COLO668 (cell line): ENCODE measurements around the gene COQ6.
"Not testable (repeated sequence)": the region's sequence is repeated elsewhere in the genome, so short reads cannot be mapped to it uniquely, and the experiment has no call there.

Experiments
- DNase-seq: peaks from one replicate; lab custom pipeline; 2025; ENCODE audit not compliant: unreplicated experiment; lab: John Stamatoyannopoulos, UW

The COQ6 gene

DNA sequence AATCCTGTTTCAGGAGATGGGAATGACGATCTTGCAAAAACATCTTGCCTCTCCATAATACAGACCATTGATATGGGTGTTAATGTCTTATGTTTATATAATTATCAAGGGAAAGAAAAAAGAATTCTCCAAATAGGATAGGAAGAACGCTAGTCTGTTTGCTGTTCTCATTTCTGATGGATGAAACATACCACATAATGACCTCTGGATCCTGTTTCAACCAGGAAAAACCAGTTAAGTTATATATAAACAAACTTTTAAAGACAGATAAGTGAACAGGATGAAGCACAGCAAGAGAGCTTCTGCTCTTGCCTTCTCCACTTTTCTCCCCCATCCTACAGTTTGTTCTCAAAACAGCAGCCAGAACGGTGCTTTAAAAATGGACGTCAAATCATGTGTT lies 27.8 kb downstream of the COQ6 start:
- no peak for DNase-seq

DNA sequence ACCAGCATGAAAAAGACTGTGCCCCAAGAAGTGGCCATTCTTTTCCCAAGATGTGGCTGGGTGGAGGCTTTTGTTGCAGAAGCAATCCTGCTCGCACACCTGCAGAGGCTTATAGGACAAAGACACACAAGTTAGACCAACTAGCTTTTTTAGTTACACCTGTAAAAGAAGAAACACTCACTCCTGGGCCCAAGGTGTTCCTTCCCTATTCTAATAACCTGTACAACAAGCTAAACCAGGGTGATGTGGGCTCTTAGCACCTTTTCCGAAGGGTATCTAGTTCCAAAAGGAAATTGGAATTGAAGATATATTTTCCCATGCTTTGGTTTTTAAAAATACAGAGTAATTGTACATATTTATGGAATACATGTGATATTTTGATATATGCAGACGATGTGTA lies 38.0 kb downstream of the COQ6 start:
- no peak for DNase-seq

DNA sequence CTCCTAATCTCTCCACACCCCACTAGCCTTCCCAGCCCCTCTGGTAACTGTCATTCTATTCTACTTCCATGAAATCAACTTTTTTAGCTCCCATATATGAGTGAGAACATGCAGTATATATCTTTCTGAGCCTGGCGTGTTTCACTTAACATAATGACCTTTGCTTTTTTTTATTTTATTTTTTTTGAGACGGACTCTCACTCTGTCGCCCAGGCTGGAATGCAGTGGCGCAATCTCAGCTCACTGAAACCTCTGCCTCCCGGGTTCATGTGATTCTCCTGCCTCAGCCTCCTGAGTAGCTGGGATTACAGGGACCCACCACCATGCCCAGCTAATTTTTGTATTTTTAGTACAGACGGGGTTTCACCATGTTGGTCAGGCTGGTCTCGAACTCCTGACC lies 38.6 kb downstream of the COQ6 start:
- not testable (repeated sequence) for DNase-seq

DNA sequence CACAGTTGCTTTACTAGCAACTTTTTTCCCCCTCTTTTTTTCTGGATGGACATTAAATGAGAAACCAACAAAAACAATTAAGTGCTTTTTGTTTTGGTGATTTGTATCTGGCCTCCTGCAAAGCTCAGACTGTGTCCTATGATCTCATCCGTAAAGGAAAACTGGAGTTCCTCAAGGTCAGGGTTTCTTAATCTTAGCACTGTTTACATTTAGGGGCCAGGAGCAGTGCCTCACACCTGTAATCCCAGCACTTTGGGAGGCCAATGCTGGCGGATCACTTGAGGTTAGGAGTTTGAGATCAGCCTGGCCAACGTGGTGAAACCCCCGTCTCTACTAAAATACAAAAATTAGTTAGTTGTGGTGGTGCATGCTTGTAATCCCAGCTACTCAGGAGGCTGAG lies 41.0 kb downstream of the COQ6 start:
- DNase-seq: no peak

DNA sequence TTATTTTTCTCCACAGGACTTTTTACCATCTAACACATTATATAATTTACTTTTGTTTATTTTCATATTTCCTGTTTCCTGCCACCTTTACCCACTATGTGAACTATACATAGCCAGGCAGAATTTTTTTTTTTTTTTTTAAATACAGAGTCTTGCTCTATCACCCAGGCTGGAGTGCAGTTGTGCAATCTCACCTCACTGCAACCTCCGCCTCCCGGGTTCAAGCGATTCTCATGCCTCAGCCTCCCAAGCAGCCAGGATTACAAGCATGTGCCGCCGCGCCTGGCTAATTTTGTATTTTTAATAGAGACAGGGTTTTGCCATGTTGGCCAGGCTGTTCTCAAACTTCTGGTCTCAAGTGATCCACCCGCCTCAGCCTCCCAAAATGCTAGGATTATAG lies 44.8 kb downstream of the COQ6 start:
- DNase-seq: not testable (repeated sequence)

DNA sequence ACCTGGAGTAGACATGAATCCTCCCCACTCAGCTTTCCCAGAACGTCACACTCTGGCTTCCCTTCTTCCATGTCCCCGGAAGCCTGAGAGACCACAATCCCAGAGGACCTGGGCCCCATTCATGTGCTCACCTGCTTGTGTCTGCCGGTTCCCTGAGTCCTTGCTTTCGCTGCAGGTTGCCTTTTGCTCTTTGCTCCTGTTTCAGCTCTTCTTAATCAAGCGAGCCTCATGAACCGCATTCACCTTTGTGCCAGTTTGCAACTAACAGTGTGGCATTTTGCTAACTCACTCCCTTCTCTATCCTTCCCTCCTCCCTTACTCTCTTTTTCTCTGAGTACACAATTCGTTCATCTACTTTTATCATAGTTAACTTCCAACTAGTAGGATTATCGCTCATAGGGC lies 45.9 kb downstream of the COQ6 start:
- DNase-seq: no peak

DNA sequence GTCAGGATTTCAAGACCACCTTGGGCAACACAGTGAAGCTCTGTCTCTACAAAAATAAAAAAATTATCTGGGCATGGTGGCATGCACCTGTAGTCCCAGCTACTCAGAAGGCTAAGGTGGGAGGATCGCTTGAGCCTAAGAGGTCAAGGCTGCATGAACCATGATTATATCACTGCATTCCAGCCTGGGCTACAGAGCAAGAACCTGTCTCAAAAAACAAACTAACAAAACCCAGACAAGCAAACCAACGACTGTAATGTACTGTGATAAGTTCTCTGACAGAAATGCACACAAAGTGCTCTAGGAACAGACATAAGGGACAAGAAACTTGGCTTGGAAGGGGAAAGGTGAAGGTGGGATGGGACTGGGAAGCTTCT lies 46.6 kb downstream of the COQ6 start:
- DNase-seq: no peak

DNA sequence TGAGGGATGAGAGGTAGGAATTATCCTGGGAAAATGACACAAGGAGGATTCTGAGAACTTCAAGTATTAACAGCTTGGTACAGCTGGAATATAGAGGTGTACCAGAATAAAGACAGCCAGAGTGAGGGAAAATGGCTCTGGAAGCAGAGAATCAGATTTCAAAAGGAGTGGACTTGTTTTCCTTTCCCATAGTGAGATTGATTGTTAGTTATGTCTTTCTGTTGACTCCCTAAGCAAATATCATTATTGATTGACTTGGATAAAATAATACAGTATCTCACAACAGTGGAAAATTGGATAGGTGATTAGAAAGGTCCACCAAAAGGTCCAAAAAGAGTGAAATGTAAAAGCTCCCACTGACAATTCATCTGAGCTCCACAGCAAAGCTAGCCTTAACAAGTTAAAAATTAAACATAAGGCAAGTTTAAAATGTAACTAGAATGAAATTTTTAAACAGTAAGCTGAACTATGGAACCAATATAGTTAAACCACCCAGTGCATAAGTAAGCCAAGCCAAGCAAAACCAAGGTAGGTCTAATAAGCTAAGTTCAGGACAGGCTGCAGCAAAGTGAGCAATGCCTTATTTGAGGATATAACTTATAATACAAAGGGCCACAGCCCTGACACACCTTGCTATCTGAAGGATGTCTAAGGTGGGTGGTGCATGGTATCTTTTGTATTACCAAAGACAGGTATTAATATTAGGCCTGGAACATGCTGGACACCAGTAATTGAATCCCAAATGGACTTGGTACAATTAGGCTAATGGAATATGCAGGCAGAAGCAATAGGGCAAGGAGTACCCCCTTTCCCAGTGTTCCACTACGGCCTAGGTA lies 47.2 kb downstream of the COQ6 start:
- no peak for DNase-seq

DNA sequence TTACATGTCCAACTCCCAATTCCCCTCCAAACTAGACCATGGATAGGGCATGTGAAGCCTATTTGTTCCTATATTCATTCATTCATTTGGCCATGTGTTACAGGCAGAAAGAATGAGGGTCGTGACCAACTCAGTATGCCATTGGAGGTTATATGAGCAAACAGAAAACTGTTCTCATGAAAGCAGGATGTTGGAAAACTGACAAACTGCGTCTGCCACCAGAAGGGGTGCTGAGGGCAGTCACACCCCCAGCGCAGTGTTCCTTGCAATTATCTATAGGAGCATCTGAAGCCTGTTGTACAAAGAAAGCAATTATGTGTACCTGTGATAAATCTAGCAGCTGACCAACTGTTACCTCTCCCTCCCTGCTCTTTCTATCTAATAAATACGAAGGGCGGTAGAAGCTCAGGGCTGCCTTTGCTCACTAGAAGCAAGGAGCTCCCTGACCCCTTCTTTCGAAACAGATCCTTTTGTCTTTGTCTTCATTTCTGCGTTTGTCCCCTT lies 47.9 kb downstream of the COQ6 start:
- no peak for DNase-seq

DNA sequence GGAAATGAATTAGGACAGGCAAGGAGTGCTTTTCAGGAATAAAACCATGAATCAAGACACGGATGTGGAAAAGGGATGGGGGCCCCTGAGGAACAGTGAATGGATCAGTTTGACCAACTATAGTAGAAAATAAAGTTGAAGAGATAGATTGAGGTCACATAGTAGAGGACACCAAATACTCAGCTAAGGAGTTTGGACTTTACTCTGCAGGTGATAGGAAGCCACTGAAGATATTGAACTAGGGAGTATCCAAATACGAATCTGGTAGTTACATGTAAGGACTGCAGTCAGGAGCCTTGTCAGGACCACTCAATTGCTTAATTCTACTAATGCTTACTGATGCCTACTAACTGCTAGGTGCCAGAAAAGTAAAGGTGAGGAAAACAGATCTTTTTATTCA lies 48.6 kb downstream of the COQ6 start:
- no peak for DNase-seq

DNA sequence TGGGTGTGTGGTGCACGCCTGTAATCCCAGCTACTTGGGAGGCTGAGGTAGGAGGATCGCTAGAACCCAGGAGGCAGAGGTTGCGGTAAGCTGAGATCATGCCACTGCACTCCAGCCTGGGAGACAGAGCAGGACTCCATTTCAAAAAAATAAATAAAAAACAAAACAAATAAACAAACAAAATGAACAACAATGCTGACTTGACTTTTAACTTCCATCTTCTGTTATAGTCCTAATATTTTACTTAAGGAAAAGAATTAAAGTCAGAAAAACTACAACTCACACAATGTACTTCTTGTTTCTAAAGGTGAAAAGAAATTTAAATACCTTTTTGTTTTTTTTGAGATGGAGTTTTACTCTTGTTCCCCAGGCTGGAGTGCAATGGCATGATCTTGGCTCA lies 55.6 kb downstream of the COQ6 start:
- not testable (repeated sequence) for DNase-seq

DNA sequence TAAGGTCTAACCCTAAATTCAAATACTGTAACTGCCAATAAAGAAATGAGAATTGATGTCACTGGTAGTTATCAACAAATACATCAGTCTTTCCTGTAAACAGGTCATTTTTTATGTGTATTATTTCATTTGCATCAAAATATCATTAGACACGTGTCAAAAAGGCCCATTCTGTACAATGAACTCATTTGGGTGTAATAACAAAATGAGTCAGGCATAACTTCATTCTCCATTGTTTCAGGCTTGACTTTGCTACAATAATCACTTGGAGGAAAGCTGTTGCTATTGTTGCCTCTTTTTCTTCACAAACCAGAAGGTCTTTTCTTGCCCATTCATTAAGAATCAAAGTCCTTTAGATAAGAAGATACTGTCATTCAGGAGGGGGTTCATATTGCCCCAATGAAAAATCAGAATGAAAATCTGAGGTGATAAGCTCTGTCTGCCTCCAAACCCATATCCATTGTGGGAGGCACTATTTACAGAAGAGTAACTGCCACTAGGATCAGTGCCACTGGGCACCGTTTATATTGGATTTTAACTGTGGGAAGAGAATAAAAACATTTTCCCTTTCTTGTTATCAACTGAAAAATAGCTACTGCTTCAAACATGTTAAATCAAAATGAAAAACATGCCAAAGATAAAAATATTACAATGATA lies 58.9 kb downstream of the COQ6 start:
- DNase-seq: no peak
